GM12865 (cell line): Measurements from ENCODE around the gene INSYN1.

Experiments
- DNase-seq: peaks from one replicate; pipeline ENCODE4 v3.0.0; 2010; ENCODE audit warnings: low read depth
- H3K4me3 ChIP-seq: 2 replicates; pipeline ENCODE4 v1.5.1; 2011; ENCODE audit warnings: mild to moderate bottlenecking, low read depth, low read length, control low read depth
- CTCF ChIP-seq: IDR thresholded peaks from 2 replicates; pipeline ENCODE4 v1.5.1; 2011; ENCODE audit warnings: low read length, control low read depth, low read depth, inconsistent platforms; ENCODE audit not compliant: insufficient read depth; ENCODE audit errors: missing control alignments

Gene INSYN1

GRCh38 chr15:73784291-73784690 lies 31.1 kb upstream of the INSYN1 start:
- DNase-seq, result no peak
- no peak overlapping the region for H3K4me3 ChIP-seq
- TF ChIP-seq CTCF, result no peak

GRCh38 chr15:73782344-73782959 lies 29.3 kb upstream of the INSYN1 start:
- no peak for DNase-seq
- no peak overlapping the region for H3K4me3 ChIP-seq
- no peak for TF ChIP-seq CTCF

GRCh38 chr15:73781038-73781925 lies 28.1 kb upstream of the INSYN1 start:
- DNase-seq, result peak; percentile 10

GRCh38 chr15:73779974-73780373 lies 26.8 kb upstream of the INSYN1 start:
- H3K4me3 ChIP-seq, result no peak overlapping the region
- TF ChIP-seq CTCF, result no peak
- no peak for DNase-seq

More at GRCh38 chr15:73781038-73781925, 28.1 kb upstream of the INSYN1 start:
- TF ChIP-seq CTCF, result peak; percentile 16
- no peak overlapping the region for H3K4me3 ChIP-seq

- TF ChIP-seq CTCF, result no peak
- H3K4me3 ChIP-seq, result no peak overlapping the region
- no peak for DNase-seq
Observed at GRCh38 chr15:73777741-73778140, 24.6 kb upstream of the INSYN1 start.

- TF ChIP-seq CTCF, result no peak
- DNase-seq, result no peak
- H3K4me3 ChIP-seq, result no peak overlapping the region
Observed at GRCh38 chr15:73773428-73773827, 20.3 kb upstream of the INSYN1 start.
